Left ventricle myocardium inferior (tissue), 1 donor: ENCODE data around the gene RPTN. TPM values are rescaled to one million over a fixed set of nuclear protein-coding genes. Genes with fewer than 3 reads are reported as not detected.

Experiments
- DNase-seq: peaks from one replicate; pipeline ENCODE4 v3.0.0-alpha.2; 2020
- H3K27ac ChIP-seq: fragments of 200-600 bp; replicated peaks from 2 replicates; pipeline ENCODE4 v1.8.0; 2021
- H3K27me3 ChIP-seq: fragments of 200-600 bp; 2 replicates; pipeline ENCODE4 v1.8.0; 2021; ENCODE audit warnings: low read depth
- H3K36me3 ChIP-seq: fragments of 200-600 bp; 2 replicates; pipeline ENCODE4 v1.8.0; 2021
- H3K4me1 ChIP-seq: fragments of 200-600 bp; 2 replicates; pipeline ENCODE4 v1.8.0; 2021
- H3K4me3 ChIP-seq: fragments of 200-600 bp; 2 replicates; pipeline ENCODE4 v1.8.0; 2021; ENCODE audit warnings: mild to moderate bottlenecking, moderate library complexity
- H3K9me3 ChIP-seq: fragments of 200-600 bp; replicated peaks from 2 replicates; pipeline ENCODE4 v1.8.0; 2021
- intact Hi-C: fragments of 100-400 bp; cut with micrococcal nuclease; formaldehyde crosslinking; loops from one replicate; pipeline ENCODE4 v1.11.0; 2022
- total RNA-seq: library from RNA; stranded (reverse); fragmentation: NEBNext Ultra II Directional; extraction: Animal tissue kit (Norgen Biotek cat#: 25700); gene quantifications from one replicate; pipeline ENCODE4 v1.2.1, GENCODE V29; 2021
- TF ChIP-seq, protein P1 (sequence below): fragments of 200-600 bp; IDR thresholded peaks from 2 replicates; pipeline ENCODE4 v1.8.0; 2021; ENCODE audit warnings: antibody characterized with exemption, mild to moderate bottlenecking, borderline replicate concordance
- donor health status: DM: no; HTN: yes; CAD: no; lungs with severe emphysema.

The RPTN gene
- total RNA-seq, 1 donor from 2014 or later = not detected

GRCh38 chr1:152115344-152115743, 43.7 kb downstream of the RPTN start, which contains the start of gene TCHH:
TCHH (minus strand) TSS chr1:152115444; CDS start chr1:152114080, 1,364 bp downstream.
- no peak within 1 kb of the TSS for H3K4me3 ChIP-seq
- H3K9me3 ChIP-seq = no peaks in the 10 kb centered on the region
- H3K4me1 ChIP-seq = peaks cover 26% of the 10 kb centered on the region
- intact Hi-C loops = no loop called here
- TF ChIP-seq, protein P1, sequence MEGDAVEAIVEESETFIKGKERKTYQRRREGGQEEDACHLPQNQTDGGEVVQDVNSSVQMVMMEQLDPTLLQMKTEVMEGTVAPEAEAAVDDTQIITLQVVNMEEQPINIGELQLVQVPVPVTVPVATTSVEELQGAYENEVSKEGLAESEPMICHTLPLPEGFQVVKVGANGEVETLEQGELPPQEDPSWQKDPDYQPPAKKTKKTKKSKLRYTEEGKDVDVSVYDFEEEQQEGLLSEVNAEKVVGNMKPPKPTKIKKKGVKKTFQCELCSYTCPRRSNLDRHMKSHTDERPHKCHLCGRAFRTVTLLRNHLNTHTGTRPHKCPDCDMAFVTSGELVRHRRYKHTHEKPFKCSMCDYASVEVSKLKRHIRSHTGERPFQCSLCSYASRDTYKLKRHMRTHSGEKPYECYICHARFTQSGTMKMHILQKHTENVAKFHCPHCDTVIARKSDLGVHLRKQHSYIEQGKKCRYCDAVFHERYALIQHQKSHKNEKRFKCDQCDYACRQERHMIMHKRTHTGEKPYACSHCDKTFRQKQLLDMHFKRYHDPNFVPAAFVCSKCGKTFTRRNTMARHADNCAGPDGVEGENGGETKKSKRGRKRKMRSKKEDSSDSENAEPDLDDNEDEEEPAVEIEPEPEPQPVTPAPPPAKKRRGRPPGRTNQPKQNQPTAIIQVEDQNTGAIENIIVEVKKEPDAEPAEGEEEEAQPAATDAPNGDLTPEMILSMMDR = no peak
- DNase-seq = no peak
- H3K27ac ChIP-seq = no peak within 1 kb of the TSS
- H3K27me3 ChIP-seq = peaks cover 96% of the 10 kb centered on the region
- no peaks in the 10 kb centered on the region for H3K36me3 ChIP-seq

DNA sequence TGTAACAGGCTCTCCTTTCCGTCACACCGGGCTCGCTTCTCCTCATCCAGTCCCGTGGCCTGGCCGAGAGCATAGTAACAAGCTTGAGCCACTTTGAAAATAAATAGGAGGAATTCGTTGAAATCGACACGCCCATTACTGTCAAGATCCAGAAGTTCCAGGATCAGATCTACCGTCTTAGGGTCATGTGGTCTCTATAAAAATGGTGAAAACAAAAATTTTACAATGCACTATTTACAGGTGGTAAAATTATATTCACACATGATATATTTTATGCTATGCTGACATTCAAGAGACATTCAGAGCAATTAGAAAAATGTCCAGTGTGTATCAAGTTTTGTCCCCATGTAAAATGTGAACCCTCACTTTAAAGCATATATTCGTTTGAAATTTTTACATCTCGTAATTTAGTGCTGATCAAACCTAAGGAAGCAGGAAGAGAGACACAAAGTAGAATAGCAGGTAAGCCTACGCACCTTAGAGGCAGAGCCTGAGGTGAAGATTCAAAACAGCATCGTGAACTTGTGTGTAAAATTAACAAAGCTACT, 46.1 kb downstream of the RPTN start:
- no peak for DNase-seq
- Histone ChIP-seq H3K27ac (no peak overlapping the region), H3K4me3 (peak overlapping the region; percentile 67), H3K4me1 (peaks cover 49% of the 10 kb centered on the region), H3K36me3 (no peaks in the 10 kb centered on the region), H3K9me3 (peaks cover 13% of the 10 kb centered on the region), H3K27me3 (peaks cover 100% of the 10 kb centered on the region)
- intact Hi-C loops = no loop called here
- TF ChIP-seq, protein P1 = no peak

- TF ChIP-seq, protein P1 = no peak
- Histone ChIP-seq H3K27me3 (peaks cover 100% of the 10 kb centered on the region), H3K27ac (no peak overlapping the region), H3K36me3 (no peaks in the 10 kb centered on the region), H3K4me3 (peak overlapping the region; percentile 67), H3K4me1 (peaks cover 54% of the 10 kb centered on the region), H3K9me3 (peaks cover 19% of the 10 kb centered on the region)
- intact Hi-C loops = no loop called here
- no peak for DNase-seq
Measured at GRCh38 chr1:152112101-152112884, 46.7 kb downstream of the RPTN start.

GRCh38 chr1:152111515-152111968, 47.5 kb downstream of the RPTN start:
- Histone ChIP-seq H3K27me3 (peaks cover 100% of the 10 kb centered on the region), H3K27ac (no peak overlapping the region), H3K9me3 (peaks cover 22% of the 10 kb centered on the region), H3K4me3 (peak overlapping the region; percentile 67), H3K4me1 (peaks cover 54% of the 10 kb centered on the region), H3K36me3 (no peaks in the 10 kb centered on the region)
- DNase-seq = no peak
- TF ChIP-seq, protein P1 = no peak
- intact Hi-C loops = no loop called here

GRCh38 chr1:152110860-152111514, 48.0 kb downstream of the RPTN start:
- Histone ChIP-seq H3K27ac (no peak overlapping the region), H3K4me3 (peak overlapping the region; percentile 67), H3K4me1 (peaks cover 54% of the 10 kb centered on the region), H3K9me3 (peaks cover 22% of the 10 kb centered on the region), H3K36me3 (no peaks in the 10 kb centered on the region), H3K27me3 (peaks cover 100% of the 10 kb centered on the region)
- peak; percentile 17 for DNase-seq
- intact Hi-C loops = no loop called here
- TF ChIP-seq, protein P1 = no peak
